GM19452 (cell line): ENCODE data around the gene FBXO30.

Experiments
- ATAC-seq: cut with Tn5 transposase; IDR thresholded peaks from one replicate; pipeline ENCODE4 v1.9.1; 2021; ENCODE audit not compliant: unreplicated experiment

Gene FBXO30, protein sequence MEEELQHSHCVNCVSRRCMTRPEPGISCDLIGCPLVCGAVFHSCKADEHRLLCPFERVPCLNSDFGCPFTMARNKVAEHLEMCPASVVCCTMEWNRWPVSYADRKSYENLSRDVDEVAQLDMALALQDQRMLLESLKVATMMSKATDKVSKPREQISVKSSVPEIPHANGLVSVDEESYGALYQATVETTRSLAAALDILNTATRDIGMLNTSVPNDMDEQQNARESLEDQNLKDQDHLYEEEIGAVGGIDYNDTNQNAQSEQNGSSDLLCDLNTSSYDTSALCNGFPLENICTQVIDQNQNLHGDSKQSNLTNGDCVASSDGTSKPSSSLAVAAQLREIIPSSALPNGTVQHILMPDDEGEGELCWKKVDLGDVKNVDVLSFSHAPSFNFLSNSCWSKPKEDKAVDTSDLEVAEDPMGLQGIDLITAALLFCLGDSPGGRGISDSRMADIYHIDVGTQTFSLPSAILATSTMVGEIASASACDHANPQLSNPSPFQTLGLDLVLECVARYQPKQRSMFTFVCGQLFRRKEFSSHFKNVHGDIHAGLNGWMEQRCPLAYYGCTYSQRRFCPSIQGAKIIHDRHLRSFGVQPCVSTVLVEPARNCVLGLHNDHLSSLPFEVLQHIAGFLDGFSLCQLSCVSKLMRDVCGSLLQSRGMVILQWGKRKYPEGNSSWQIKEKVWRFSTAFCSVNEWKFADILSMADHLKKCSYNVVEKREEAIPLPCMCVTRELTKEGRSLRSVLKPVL

DNA sequence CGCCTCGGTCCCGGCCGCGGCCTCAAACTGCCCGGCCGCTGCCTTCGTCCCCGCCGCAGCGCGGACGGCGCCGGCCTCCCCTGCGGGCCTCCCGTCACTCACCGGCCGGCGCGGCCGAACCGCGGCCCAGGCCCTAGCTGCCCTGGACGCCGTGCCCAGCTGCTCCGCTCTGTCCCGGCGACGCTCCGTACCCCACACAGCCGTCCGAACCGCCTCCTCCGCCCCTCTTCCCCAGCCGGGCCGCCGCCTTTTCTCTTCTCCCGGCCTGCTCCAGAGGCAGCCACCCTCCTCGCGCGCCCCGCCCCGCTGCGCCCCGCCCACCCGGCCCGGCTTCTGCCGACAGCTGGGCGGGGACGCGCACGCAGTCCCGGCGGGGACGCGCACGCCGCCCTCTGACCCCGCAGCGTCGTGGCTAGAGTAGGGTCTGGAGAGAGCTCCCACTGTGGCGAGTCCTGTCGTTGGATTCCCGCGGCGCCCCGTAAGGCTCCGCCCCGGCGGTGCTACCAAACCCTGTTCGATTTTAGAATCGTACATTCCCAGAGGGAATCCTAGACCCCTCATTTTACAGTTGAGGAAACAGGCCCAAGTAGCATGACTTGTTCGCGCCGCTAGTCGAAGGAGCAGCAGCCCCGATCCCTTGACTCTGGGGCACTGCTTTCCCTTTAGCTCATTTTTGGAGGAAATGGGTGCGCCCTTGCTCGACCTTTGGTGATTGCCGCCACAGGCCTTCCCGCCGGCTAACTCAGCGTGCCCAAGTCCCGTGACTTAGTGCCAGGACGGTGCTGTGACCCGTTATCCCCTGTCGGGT lies at the start of gene FBXO30:
Gene FBXO30 (minus strand): TSS at position 295 of the 808 bp plus-strand sequence. CDS start 8,390 bp downstream, outside the sequence.
- peak; percentile 75 for ATAC-seq

DNA sequence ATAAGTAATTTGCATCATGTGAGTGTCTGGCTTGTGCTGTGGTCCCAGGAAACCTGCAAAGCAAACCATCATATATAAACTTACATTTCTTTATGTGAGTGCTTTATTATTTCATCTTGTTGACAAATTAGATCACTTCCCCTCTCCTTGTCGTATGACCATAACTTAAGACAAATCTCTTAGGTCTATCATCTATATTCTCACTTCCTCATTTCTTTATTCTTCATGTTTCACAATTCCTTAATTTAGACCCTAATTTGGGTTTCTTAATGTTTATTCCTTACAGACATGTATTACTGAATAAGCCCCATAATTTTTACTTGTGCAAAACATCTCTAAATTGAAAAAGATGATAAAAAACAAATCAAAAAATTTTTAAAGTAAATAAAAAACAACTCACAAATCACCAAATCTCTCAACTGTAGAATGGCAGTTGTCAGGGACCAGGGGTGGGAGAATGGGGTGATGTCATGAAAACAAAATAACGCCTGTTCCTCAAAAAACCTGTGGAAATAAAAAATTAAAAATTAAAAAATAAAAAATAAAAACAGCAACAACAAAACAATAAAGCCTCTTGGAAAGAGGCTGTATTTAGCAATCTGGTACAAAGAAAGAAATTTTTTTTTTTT lies 49.5 kb upstream of the FBXO30 start:
- ATAC-seq, result peak; percentile 39

DNA sequence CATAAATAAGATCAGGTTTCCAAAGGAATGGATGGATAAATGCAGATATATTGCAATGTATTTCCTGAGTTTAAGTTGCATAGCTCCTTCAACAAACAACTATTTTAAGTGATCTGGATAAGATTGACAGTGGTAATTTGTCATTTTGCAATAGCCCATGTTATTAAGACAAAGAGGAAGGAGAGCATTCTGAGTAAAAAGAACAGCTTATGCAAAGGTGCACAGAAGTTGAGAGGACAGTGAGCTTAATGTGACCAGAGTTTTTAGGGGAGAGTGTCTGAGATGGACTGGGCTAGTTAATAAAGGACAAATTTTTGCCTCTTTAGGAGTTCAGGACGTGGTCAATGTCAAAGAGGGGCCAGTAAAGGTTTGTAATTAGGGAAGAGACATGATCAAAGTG lies 48.8 kb upstream of the FBXO30 start:
- no peak for ATAC-seq

DNA sequence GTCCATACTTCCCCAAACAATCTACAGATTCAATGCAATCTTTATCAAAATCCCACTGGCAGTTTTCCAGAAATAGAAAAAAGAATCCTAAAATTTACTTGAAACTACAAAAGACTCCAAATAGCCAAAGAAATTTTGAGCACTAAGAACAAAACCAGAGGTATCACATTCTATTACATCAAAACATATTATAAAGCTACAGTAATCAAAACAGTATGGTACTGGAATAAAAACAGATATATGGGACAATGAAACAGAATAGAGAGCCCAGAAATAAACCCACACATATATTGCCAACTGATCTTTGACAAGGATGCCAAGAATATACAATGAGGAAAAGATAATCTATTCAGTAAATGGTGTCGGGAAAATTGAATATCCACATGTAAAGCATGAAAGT lies 46.0 kb upstream of the FBXO30 start:
- no peak for ATAC-seq

DNA sequence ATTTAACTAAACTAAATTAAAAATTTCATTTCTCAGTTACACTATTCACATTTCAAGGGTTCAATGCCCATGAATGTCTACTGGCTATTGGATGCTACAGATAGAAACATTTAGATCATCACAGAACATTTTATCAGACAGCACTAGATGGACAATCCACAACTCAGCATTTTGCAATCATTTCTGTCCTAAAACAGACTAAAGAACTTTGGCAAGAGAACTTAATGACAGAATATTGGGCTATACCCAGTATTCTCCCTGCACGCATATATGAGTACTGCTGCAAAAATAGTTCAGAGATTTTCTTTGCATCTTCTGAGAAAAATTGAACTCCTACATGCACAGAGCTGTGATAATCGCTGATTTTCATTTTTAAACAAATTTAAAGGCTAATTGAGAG lies 36.1 kb upstream of the FBXO30 start:
- ATAC-seq, result no peak

DNA sequence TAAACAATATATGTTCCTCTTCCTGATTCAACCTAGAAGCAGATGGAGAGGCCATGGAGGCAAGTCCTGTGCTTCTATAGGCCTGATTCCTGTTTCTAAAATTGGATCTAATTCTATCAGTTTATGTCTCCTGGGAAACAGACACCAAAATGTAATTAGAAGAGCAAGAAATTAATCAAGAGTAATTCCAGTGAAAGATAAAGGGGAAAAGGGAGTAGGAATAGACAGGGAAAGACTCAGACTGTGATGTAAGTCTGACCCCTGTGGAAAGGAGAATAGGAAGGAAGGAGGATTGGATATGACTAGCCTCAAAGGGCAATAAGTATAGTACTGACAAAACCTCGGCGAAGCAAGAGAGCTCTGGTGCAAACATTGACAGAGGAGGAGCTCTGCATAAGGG lies 33.9 kb upstream of the FBXO30 start:
- no peak for ATAC-seq

DNA sequence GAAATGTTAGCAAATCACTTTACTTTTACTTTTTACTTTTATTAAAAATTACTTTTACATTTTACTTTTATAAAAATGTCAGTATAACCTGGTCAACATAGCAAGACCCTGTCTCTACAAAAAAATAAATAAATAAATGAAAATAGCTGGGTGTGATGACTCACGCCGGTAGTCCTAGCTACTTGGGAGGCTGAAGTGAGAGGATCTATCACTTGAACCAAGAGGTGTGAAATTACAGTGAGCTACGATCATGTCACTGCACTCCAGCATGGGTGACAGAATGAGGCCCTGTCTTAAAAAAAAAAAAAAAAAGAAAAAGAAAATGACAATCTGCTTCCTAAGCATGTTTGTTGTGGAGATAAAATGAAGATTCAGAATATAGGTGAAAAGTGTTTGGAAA lies 31.0 kb upstream of the FBXO30 start:
- ATAC-seq, result no peak

DNA sequence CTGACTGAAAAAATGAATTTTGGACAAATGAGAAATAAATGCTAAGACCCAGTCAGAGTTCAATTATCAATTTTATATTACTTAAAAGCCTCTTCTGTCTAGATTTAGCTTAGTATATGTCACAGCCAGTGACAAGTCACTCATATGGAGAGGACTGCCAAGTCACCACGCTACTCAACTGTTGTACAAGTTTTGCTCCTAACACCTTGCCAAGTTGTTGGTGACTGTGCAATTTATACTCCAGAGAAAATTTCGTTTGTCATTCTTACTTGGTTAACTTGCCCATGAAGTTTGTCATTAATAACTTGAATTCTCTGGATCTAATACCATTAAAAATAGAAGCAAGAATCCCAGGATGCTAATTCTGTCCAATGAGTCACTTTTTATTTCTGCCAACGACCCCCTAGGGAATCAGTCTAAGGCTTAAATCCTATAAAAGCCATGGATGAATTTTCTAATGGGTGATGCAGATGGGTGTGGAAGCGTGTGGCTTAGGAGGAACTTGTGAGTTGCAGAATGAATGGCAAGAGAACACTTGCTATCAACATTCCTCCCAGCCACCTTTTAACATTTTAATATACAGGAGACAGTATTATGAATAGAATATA lies 30.4 kb upstream of the FBXO30 start:
- ATAC-seq, result no peak

DNA sequence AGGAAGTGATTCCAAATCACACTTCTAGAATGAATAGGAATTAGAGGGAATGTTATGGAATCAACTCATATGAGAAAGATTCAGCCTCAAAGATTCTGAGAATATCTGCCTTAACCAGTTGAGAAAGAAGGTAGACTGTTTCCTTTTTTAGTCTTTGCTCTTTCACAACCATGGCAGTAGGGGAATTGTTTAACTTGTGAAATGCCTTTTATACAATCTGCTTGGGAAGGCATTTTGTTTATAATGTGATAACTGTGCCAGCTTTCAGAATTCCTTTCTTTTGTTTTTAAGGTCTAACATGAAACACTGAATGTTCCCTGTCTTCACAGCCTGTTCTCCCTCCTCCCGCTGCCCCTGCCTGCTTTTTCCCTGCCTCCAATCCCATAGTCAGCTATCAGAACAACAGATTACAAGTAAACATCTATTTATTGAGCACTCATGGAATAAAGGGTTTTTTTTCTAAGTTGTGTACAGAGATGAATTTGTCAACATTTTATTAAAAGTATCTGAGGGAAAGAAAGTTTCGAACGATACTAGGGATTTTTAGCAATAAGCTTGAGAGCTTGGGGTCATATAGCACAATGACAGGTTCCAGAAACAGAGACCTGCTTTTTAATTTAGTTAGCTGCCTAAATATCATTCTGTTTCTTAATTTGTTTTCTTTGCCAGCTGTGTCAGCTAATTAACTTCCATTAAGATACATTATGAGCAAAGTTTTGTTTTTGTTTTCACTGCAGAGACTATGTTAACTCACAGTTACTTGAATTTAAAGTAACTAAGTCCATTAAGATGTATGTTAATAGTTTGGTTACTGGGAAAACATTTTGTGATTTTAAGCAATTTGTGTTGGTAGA lies 28.3 kb upstream of the FBXO30 start:
- ATAC-seq, result no peak

DNA sequence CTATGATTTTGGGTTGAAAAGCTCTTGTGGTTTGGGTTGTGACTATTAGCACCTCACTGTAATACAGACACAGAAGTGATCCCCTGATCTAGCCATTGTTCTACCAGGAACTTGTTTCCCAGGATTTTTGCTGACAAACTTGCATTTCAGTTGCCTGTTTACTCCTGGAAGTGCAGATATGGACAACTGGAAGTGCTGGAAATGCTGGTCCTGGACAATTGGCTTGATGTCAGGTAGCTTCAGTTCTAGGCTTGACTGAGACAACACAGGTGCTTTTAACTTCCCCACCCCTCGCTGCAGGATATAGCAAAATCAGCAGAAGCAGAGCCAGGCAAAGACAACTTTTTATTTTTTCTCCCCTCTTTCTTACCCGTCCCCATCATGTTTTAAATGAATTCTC lies 27.1 kb upstream of the FBXO30 start:
- no peak for ATAC-seq

DNA sequence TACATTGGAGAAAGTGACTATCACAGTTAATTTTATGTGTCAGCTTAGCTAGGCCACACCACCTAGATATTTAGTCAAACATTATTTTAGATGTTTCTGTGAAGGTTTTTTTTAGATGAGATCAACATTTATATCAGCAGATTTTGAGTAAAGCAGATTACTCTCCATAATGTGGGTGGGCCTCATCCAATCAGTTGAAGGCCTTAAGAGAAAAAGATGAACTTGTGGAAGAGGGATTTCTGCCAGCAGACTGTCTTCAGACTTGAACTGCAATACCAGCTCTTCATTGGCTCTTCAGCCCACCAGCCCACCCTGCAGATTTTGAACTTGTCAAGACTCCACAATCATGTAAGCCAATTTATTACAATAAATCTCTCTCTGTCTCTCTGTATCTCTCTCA lies 25.1 kb upstream of the FBXO30 start:
- no peak for ATAC-seq

DNA sequence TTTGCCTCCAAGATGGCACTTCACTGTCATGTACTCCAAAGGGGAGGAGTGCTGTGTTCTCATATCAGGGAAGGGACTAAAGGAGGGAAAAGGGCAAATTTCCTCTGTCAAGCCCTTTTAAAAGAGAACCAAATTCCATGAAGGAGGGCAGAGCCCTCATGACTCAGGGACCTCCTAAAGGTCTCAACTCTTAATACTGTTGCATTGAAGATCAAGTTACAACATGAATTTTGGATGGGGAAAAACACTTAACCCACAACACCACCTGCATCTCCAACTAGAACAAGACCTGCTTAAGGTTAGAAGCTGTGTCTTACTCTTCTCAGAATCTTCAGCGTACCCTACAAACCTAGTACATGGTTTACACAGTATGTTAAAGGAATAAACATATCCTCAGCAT lies 23.7 kb upstream of the FBXO30 start:
- no peak for ATAC-seq

DNA sequence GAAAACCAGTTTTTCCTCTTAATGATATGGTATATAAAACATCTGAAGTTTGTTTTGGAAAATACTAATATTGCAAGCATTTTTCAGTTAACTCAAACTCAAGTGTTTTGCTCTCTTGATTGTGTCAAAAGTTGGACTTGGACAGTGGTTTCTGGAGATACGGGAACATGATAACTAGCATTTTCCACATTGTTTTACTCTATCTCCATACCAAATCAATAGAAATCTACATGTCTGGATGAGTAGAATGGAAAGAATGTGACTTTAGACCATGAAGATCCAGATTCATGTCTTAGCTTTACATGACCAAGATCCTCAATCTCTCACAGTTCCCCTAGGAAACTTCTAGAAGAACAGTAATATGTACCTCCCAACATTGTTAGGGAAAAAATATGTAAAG lies 22.2 kb upstream of the FBXO30 start:
- no peak for ATAC-seq

DNA sequence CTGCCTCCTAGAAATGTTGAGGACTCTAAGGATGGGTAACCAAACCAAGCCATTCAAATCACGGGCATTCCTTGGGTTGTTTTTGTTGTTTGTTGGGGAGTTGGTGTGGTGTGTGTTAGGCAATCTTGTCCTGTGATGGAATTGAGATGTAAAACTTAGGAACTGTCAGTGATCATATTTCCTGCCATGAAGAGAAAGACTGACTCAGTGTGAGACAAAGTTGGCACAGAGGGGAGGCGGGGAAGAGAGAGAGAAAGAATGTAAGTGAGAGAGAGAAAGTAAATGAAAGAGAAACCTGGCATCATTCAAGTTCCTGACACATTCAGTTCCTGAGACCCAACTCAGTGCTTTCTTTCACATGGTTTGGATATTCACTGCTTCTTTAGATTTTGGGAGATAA lies 21.6 kb upstream of the FBXO30 start:
- ATAC-seq, result no peak

DNA sequence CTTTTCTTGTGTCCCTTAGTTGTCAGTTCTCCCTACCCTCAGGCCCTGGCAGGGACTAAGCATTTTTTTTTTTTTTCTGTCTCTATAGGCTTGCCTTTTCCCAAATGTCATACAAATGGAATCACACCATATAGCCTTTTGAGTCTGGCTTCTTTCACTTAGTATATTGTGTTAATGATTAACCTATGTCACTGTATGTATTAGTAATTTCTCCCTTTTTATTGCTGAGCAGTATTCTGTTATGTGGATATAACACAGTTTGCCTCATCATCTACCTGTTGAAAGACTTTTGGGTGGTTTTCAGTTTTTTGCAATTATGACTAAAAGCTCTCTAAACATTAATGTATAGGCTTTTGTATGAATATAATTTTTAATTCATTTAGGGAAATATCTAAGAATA lies 16.0 kb upstream of the FBXO30 start:
- ATAC-seq, result no peak

DNA sequence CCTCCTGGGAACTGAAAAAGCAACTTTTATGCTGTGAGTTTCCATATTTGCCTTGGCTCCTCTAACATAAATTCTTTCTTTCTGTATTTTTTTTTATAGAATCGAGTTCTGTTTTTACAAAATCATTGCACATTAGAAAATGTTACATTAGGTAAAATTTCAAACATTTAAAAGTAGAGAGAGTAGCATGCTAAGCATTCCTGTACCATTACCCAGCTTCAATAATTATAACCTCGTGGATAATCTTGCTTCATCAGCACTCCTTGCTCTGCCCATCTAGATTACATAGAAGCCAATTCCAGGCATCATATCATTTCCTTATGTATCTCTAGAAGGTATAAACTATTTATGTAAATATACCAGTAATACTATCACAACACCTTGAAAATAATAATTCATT lies 15.4 kb upstream of the FBXO30 start:
- ATAC-seq, result no peak

DNA sequence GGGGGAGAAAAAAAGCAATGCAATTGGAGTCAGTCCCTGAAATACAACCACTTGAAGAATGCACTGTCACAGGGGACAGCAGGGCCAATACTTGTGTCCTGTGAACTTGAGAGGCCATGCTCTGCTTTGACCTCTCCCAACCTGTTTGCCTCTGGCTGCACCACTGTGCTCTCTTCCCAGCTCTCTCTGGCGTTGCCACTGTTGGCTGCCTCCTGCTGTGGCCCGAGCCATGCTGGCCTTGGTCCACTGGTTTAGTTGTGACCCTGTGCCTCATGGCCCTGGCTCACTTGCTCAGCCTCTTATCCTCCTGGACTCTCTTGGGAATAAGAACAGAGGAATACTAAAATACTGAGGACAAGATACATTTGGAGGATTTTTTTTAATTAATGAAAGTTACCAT lies 14.5 kb upstream of the FBXO30 start:
- ATAC-seq, result no peak

DNA sequence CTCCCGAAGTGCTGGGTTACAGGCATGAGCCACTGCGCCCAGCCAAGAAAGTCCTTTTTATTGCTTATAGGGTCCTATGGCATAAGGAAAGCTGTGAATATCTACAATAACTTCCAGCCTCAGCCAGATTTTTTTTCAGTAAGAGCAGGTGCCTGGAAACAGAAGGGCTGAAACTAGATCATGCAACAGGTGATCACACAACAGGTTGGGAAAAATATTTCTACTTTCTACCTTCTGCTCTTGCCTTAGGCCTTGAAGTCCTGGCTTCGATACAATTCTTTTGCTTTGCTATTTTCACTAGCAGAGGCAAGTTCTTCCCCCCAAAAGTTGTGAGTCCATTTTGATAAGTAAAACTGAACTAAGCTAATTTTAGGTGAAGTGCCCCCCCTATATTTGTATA lies 9.7 kb upstream of the FBXO30 start:
- no peak for ATAC-seq

DNA sequence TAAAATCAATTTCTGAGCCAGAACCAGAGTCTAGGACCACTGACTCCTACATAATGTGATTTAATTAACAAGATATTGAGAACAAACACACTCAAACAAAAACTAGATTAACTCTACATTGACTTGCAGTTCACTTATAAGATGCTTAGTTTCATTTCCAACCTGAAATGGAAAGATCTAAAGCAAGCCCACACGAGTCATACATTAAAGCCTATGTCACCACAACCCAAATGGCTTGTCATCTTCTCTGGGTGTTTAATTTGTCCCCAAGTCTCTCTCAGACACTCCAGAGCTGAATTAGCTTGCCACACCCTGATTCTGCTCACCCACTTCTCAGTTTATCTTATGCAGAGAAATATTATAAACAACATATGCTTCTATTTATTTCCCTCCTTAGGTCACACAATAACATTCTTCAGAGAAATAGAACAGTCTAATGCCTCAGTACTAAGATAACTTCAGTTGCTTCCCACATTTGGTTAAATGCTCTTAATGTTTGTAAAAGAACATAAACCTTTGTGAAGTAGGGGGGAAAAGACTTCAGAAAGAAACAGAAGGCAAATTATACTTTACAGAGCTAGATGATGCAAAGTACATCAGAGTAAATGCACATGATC lies 8.8 kb upstream of the FBXO30 start:
- no peak for ATAC-seq
